ENCODE measurements around the gene ADAM10. TPM values are rescaled to one million over a fixed set of nuclear protein-coding genes. Genes with fewer than 3 reads are reported as not detected.
"Not testable (repeated sequence)": the region's sequence is repeated elsewhere in the genome, so short reads cannot be mapped to it uniquely, and the experiment has no call there.

Gene ADAM10
- total RNA-seq, 2 experiments from 2014 or later: 84.3 to 90.4 TPM

DNA sequence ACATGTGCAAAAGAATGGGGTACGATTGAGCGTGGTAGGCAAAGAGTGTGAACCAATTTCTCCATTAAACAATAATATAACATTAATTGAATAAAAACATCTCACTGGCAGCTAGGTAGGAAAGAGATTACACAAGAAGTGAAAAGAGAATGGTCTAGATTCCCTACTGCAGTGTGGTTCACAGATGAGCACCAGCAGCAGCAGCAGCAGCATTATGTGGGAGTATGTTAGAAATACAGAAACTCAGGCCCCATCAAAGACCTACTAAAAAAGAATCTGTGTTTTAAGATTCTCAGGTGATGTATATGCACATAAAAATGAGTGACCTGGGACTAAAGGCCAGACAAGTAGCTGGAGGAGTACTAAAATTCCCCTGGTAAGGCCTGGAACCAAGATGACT, 118.2 kb downstream of the ADAM10 start:
- ChIA-PET CTCF (no interaction called here), POLR2A (no interaction called here)

DNA sequence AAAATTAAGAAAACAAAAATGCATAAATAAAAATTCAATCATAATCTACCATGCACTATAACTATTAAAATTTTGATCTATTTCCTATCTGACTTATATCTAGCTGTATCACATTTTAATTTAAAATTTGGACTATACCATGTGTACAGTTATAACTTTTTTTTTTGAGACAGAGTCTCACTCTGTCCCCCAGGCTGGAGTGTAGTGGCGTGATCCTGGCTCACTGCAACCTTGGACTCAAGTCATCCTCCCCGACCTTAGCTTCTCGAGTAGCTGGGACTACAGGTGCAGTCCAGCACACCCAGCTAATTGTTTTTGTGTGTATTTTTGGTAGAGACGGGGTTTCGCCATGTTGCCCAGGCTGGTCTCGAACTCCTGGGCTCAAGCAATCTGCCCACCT, 119.9 kb downstream of the ADAM10 start:
- CTCF ChIA-PET: interaction anchor here (0.5 to 0.6 kb wide), 2 partner anchors 12 to 294 kb away, joined by 4 to 6 read pairs; no protein-coding TSS in a partner anchor
- POLR2A ChIA-PET: no interaction called here

DNA sequence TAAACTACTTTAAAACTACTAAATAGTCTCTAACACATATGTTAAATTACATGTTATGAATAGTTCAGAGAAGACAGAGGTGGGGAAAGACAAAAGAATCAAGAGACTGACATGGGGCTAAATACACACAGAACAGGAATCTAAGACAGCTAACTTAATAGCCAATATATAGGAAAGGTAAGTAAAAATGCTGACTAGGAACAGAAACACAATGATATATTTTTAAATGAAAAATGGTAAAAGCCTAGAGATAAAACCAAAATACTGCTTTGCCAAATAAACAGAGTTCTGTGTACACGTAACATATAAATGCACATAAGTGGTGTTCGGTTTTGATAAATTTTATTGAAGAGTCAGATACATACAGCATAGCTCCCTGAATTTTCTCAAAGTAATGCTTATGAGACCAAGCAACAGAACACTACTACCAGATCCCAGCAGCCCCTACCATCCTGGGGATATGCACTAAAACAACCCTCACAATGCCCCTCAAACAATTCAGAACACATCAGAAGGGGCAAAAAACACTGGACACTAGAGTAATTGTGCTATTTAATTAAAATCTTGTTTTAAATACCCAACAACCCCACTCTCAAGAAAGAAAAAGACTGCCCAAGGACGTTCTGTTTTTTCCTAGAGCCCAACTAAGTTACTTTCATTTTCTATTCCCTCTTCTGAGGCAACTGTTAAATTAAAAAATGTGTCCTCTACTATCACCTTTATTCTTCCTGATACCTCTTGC, 121.1 kb downstream of the ADAM10 start:
- ChIA-PET POLR2A (interaction anchor here (1.0 kb wide), 1 partner anchor 142 kb away, joined by 4 read pairs; the partner anchor contains the start of gene MINDY2), CTCF (interaction anchor here (0.8 kb wide), 1 partner anchor 13 kb away, joined by 4 read pairs; no protein-coding TSS in a partner anchor)

DNA sequence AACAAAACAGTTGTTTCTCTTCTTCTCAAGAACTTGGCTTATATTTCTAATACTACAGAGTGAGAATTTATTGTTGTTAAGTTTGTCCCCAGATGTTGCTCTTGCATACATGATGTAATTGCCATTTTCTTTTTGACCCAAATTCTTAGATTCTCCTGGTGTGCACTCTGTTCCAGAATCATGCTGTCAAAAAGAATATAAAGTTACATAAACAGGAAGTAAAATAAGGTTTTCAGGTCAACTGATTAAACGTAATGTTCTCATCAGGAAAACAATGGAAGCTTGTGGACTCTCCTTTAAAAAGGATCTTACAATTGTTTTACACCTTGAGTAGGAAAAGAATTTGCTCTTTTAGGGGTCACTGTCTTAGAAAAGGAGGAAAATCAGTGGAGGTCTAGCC, 121.8 kb downstream of the ADAM10 start:
- ChIA-PET CTCF (interaction anchor here (0.8 kb wide), 1 partner anchor 12 kb away, joined by 4 read pairs; no protein-coding TSS in a partner anchor), POLR2A (interaction anchor here (1.0 kb wide), 1 partner anchor 143 kb away, joined by 4 read pairs; the partner anchor contains the start of gene MINDY2)

DNA sequence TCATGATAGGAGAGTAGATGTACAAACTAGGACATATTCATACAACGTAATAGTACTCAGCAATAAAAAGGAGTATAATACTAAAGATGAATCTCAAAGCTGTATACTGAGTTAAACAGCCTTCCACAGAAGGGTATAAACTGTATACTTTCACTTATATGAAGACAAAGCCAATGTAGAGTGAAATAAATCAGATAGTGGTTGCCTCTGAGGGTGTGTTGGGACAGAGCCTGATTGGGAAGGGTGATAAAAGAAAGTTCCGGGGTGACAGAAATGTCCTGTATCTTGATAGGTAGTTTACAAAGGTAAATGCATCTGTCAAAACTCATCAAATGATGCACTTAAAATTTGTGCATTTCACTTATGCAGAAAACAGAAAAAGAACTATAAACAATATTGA, 122.5 kb downstream of the ADAM10 start:
- POLR2A ChIA-PET: no interaction called here
- CTCF ChIA-PET: no interaction called here

DNA sequence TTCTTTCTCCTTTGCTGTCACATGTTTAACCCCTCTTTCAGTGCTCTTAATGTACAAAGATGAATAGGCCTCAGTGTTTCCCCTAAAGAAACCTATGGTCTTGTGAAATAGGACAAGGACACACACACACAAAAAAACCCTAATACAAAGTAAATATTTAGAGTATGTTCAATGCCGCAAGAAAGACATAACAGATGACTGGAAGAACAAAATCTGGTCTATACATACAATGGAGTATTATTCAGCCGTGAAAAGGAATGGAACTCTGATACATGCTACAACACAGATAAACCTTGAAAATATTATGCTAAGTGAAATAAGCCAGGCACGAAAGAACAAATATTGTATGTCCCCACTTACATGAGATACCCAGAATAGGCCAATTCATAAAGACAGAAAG, 123.1 kb downstream of the ADAM10 start:
- POLR2A ChIA-PET: no interaction called here
- CTCF ChIA-PET: no interaction called here

DNA sequence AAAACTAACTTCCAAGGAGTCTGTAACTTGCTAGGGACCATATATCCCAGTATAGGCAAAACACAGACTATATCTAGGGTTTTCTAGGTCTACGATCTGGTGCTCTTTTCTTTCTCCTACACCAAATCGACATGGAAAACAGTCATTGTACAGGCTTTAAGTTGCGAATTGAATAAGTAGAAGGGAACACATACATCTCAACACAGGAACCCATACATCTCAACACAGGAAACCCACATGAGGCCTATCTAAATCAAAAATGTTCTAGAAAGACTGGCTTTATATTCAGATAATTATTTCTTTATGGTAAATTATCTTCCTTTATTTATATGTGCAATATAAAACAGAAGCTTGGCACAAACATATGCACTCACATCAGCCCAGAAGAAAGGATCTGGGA, 126.6 kb downstream of the ADAM10 start:
- CTCF ChIA-PET: interaction anchor here (0.9 to 1.2 kb wide), 2 partner anchors 11 to 16 kb away, joined by 3 read pairs; no protein-coding TSS in a partner anchor
- POLR2A ChIA-PET: no interaction called here

DNA sequence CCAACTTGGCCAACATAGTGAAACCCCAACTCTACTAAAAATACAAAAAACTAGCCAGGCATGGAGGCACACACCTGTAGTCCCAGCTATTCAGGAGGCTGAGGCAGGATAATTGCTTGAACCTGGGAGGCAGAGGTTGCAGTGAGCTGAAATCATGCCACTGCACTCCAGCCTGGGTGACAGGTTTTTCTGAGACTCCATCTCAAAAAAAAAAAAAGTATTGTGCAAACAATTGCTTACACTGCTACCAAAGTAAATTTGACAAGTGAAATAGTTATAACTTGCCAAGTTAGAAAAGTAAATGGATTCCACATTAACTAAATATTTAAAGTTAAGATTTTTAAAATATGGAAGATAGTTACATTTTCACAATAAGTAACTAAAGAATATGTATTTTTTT, 129.2 kb downstream of the ADAM10 start:
- CTCF ChIA-PET: interaction anchor here (0.7 kb wide), 3 partner anchors 93 to 307 kb away, joined by 3 to 4 read pairs (median 4); no protein-coding TSS in a partner anchor
- POLR2A ChIA-PET: not testable (repeated sequence)

DNA sequence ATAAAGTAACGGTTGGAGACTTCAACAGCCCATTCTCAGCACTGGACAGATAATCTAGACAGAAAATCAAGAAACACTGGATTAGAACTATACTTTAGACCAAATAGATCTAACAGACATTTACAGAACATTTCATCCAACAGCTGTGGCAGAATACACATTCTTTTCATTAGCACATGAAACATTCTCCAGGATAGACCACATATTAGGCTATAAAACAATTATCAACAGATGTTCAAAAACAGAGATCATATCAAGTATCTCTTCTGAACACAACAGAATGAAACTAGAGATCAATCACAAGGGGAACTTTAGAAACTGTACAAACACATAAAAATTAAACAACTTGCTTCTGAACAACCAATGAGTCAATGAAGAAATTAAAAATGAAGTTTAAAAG, 133.3 kb downstream of the ADAM10 start:
- POLR2A ChIA-PET: no interaction called here
- CTCF ChIA-PET: interaction anchor here (0.8 to 1.5 kb wide), 2 partner anchors 12 to 68 kb away, joined by 3 to 4 read pairs; no protein-coding TSS in a partner anchor

DNA sequence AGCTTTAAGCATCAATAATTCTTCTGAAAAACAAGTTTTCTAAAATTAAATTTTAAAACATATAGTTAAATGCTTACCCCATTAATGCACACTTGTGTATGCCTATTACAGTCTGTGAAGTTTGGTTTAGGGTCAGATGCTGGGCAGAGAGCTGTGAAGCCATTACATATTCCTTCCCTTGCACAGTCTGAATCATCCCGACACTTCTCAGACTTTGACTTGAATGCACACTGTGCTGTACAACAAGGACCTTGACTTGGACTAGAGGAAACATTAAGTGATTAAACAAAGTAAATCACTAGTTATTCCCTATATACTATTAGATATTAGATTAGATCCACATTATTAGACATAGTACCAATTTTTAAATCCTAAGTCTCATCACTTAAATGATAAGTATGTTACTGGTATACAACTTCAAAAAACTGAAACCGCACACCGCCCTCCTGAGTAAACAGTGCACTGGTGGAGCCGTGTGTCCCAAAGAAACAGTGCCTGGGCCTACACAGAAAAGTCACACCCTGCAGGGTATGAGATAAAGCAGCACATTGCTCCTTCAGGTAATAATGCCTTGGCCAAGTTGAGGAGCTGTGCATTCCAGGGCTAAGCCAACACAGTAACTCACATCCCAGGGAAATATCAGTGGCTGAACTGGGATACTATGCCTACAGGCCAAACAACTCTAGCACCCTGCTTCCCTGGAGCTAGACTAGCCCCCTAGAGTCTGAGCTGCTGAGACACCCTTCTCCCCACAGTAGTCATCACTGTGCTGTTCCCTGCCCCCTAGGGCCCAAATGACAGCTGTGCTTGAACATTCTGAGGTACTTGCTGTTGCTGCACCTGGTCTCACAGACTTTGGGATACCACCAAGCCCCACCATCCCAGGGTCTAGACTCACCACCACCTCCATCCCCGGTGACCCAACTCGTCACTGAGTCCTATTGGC, 137.5 kb downstream of the ADAM10 start:
- POLR2A ChIA-PET: no interaction called here

DNA sequence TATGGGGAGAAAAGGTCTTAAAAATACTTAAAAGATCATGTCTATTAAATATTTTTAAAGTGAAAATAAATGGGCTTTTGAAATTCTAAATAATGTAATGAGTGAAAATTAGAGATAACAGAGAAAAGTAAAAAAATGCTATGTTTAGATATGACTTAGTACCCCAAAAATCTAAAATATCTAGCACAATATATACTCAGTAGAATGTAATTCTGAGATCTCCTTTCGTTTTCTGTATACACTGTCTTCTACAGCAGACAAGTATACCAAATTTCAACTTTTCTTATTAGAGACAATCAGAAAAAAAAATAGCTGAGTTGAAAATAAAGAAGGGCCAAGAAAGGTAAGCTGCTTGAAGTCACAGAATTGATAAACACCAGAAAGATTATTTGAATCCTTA, 140.8 kb downstream of the ADAM10 start:
- CTCF ChIA-PET: no interaction called here
- POLR2A ChIA-PET: no interaction called here

More for the DNA sequence above, 137.5 kb downstream of the ADAM10 start:
- CTCF ChIA-PET: interaction anchor here (0.8 kb wide), 1 partner anchor 10 kb away, joined by 3 read pairs; no protein-coding TSS in a partner anchor

DNA sequence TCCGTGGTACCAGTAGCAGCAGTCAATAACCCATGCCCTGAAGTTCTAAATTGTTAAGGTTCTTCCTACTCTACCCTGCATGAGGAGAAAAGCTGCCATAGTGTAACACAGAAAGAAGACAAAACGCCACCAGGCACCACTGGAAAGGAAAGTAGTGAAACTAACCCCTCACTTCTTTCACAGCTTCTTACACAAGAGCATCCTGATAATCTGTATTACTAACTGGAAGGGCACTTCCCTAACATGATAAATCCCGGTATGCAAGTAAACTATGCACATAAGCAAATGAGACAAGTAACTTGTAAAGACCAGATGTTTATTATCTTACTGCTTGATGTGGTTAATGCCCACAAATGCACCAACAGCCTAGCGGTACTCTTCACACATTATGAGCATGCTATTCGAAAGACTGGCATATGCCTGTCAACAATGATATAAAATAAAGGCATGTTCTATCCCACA, 141.3 kb downstream of the ADAM10 start:
- CTCF ChIA-PET: no interaction called here
- POLR2A ChIA-PET: no interaction called here

DNA sequence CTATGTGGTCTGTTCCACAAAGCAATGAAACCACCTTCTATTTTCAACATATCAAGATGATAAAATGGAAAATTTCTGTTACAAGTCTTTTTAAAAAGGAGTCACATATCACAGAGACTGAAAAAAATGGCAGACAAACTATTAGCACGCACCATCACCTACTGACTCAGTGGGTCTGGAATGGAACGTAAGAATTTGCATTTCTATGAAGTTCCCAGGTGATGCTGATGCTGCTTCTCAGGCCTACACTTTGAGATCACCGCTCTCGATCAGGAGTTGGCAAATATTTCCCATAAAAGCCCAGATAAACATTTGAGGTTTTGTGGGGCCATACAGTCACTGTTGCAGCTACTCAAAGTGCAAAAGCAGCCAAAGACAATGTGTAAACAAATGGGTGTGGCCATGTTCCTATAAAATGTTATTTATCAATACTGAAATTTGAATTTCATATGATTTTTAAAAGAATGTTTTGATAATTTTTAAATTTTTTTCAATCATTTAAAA, 142.9 kb downstream of the ADAM10 start:
- CTCF ChIA-PET: no interaction called here
- POLR2A ChIA-PET: no interaction called here

DNA sequence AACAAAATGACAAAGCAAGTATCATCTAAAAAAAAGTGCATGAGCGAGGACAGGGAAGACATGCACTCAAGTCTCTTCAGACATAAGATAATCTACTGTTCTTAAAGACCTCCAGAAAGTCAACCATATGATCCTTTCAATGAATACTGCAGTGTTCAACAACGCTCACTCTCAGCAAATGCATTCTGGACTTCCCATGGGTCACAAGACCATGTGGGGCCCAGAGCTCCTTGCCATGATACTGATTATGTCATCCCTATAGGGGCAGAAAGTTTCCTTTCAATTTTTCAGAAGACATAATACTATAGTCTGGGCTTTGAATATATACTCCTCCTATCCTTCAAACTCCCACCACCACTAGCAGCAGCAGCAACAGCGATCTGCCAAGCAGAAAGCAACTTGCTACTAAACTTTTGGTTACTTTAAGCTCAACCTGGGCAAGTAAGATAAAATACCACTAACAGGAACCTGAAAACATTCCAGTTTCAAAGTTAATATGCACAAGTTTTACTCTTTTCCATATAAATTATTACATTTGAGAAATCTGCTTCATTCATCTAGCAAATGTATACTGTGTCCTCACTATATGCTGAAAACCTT, 143.5 kb downstream of the ADAM10 start:
- POLR2A ChIA-PET: no interaction called here
- CTCF ChIA-PET: no interaction called here

DNA sequence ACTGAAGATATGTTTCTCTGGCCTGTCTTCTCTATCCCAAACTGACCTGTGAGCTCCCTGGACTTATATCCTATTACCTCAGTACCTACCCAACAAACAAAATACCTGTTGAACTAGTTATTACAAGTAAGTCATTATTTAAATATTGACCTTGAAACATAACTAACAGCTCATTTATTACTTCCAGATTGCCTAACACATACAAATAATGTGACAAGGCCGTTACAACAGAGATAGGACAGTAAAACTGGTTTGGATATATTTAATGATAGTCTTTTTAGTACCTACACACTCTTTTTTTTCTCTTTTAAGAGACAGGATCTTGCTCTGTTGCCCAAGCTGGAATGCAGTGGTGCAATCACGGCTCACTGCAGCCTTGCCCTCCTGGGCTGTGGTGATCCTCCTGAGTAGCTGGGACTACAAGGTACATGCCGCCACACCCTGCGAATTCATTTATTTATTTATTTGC, 145.0 kb downstream of the ADAM10 start:
- CTCF ChIA-PET: no interaction called here
- POLR2A ChIA-PET: no interaction called here

DNA sequence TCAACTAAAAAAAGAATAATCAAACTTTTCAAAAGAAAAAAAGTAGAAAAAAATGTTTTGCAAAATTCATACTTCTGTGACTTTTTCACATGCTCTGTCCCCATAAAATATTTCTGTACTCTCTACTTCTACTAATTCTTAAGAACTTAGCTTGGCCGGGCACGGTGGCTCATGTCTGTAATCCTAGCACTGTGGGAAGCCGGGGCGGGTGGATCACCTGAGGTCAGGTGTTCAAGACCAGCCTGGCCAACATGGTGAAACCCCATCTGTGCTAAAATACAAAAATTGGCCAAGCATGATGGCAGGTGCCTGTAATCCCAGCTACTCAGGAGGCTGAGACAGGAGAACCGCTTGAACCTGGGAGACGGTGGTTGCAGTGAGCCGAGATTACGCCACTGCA, 145.6 kb downstream of the ADAM10 start:
- CTCF ChIA-PET, POLR2A ChIA-PET: not testable (repeated sequence)

DNA sequence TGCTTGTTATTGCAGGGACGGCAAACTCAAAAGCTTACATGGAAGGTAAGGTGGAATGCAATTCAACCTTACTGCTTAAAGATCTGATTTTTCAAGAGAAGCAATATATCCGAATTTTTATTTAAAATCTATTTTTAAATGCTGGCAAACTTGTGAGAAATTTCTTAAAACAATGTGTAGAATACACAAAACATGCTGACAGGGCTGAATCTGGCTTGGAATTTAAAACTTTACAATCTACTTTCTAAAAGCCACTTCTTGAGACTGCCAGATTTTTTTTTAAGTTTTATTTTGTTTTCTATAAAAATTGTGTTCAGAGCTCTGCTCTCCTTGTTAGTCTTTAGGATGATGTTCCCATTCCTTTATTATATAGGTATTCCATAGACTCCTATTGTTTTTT, 146.7 kb downstream of the ADAM10 start:
- POLR2A ChIA-PET: no interaction called here
- CTCF ChIA-PET: interaction anchor here (0.6 kb wide), 1 partner anchor 82 kb away, joined by 3 read pairs; no protein-coding TSS in a partner anchor

DNA sequence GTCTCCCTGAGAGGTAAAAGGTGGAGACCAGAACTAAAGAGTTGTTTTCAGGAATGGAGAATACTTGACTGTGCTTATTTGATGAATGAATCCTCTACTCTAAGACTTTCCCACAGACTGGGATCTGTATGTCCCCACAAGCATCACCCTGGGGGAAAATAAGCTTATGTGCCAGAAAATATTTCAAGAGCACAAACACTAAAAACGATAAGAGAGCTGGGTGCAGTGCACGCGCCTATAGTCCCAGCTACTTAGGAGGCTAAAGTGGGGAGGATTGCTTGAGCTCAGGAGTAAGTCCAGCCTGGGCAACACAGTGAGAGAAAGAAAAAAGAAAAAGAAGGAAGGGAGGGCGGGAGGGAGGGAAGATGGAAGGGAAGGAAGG, 150.7 kb downstream of the ADAM10 start:
- ChIA-PET POLR2A (no interaction called here), CTCF (no interaction called here)

DNA sequence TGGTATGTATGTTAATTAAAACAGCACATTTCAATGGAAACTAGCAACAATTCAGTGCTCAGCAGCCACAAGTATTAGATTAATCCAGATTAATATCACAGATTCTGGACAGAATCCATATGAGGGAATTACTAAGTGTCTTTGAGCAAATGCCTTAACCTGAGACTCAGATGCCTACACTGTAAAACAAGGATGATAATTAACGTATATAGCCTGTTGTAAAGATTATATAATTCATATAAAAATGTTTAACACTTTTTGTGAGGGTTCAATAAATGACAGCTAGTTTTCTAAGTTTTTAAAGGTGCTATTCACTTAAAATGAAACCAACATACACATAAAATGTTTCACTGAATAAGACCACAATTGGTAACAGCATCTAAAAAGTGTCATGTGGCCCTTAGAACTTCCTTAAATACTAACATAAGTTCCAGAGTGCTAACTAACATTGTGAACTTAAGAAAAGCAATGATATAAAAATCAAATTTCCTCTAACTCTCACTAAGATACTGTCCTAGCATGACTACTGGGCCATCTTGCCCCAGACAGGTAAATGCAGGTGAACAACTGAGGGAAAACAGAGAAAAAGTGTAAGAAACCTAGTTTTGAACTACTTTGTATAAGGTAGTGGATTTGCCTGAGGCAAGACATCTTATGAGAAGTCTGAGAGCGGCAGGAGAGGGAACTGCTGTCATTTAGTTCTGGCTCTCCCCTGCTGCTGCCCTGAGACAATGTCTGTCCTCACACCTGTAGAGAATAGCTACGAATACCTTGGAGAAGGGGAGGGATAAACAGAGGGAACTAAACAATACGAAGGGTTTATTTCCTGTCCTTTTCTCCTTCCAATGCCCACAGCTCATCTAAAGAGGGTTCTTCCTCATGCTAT, 151.3 kb downstream of the ADAM10 start:
- CTCF ChIA-PET: no interaction called here
- POLR2A ChIA-PET: no interaction called here
